Measurements from ENCODE around the gene RGPD8. TPM values are rescaled to one million over a fixed set of nuclear protein-coding genes. Genes with fewer than 3 reads are reported as not detected.

The RGPD8 gene
- total RNA-seq, 1 experiment from 2014 or later, result 2.4 TPM

DNA sequence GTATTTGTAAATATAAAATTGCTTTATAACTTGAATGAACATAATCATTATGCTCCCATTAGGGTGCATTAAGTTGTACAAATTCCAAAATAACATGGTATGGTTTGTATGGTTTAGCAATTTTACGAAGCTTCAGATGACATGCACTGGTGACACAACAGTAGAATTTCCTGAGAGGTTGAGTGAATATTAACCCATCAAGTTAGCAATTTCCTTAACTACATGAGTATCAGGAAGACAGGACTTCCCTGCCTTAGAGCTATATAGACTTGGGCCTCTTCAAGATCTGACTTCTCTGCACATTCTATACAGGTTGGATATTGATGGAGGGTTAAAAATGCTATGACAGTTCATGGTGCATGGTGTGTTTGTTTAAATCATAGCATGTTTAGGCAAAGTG, 97.8 kb downstream of the RGPD8 start:
- TF ChIP-seq, protein P1, sequence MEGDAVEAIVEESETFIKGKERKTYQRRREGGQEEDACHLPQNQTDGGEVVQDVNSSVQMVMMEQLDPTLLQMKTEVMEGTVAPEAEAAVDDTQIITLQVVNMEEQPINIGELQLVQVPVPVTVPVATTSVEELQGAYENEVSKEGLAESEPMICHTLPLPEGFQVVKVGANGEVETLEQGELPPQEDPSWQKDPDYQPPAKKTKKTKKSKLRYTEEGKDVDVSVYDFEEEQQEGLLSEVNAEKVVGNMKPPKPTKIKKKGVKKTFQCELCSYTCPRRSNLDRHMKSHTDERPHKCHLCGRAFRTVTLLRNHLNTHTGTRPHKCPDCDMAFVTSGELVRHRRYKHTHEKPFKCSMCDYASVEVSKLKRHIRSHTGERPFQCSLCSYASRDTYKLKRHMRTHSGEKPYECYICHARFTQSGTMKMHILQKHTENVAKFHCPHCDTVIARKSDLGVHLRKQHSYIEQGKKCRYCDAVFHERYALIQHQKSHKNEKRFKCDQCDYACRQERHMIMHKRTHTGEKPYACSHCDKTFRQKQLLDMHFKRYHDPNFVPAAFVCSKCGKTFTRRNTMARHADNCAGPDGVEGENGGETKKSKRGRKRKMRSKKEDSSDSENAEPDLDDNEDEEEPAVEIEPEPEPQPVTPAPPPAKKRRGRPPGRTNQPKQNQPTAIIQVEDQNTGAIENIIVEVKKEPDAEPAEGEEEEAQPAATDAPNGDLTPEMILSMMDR (IDR thresholded peaks at IDR 0.05; ENCODE audit: unreplicated experiment), result no peak
- intact Hi-C loops (cut with micrococcal nuclease; ENCODE audit: unreplicated experiment), result no loop called here
- no peak for DNase-seq
- Mint-ChIP-seq H3K4me3 (ENCODE audit: low read depth, unreplicated experiment) (no peak overlapping the region), H3K36me3 (ENCODE audit: insufficient read depth, unreplicated experiment) (no peaks in the 10 kb centered on the region), H3K27me3 (ENCODE audit: unreplicated experiment) (no peaks in the 10 kb centered on the region), H3K4me1 (ENCODE audit: low read depth, unreplicated experiment) (no peaks in the 10 kb centered on the region), H3K9me3 (ENCODE audit: low read depth, unreplicated experiment) (no peaks in the 10 kb centered on the region), H3K27ac (ENCODE audit: unreplicated experiment) (no peak overlapping the region)
- CTCF ChIA-PET, result no interaction called here
- BruUV-seq (replicated peaks), result no TSS peak

DNA sequence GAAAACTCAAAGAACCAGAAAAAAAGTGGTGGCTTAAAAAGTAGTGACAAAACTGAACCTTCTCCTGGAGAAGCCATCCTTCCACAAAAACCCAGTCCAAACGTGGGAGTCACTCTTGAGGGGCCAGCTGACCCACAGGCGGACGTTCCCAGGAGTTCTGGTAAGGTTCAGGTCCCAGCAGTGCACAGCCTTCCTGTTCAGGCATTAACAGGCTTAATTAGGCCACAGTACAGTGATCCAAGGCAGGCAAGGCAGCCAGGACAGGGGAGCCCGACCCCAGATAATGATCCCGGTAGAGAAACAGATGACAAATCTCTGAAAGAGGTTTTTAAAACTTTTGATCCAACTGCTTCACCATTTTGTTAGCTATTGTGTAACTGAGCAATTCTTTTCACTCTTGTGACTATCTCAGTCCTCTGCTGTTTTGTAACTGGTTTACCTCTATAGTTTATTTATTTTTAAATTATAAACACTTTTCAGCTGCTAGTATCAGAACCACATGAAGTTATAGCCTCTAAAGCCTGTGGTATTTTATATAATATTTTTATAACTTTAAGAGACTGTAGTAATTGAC, 101.2 kb downstream of the RGPD8 start:
- Mint-ChIP-seq H3K4me1 (ENCODE audit: low read depth, unreplicated experiment) (no peaks in the 10 kb centered on the region), H3K4me3 (ENCODE audit: low read depth, unreplicated experiment) (no peak overlapping the region), H3K36me3 (ENCODE audit: insufficient read depth, unreplicated experiment) (no peaks in the 10 kb centered on the region), H3K9me3 (ENCODE audit: low read depth, unreplicated experiment) (no peaks in the 10 kb centered on the region), H3K27me3 (ENCODE audit: unreplicated experiment) (no peaks in the 10 kb centered on the region), H3K27ac (ENCODE audit: unreplicated experiment) (no peak overlapping the region)
- no TSS peak for BruUV-seq (replicated peaks)
- TF ChIP-seq, protein P1 (IDR thresholded peaks at IDR 0.05; ENCODE audit: unreplicated experiment), result no peak
- intact Hi-C loops (cut with micrococcal nuclease; ENCODE audit: unreplicated experiment), result no loop called here
- CTCF ChIA-PET, result no interaction called here
- DNase-seq, result no peak

DNA sequence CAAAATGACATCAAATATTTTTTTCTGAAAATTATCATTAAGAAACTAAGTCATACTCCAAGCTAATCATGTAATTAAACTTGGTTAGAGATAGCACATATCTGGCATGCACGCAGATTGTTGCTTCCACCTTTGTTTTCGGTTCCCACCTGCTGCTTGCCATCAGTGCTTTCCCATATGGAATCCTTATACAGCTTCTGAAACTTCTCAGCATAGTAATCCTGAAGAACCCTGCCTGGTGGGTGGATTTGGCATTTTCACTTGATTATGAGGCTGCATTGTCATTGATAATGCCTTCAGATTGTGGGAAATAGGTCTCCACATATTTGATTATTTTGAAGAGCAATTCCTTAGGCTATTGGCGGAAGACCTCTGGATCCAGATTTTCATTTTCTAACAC, 110.5 kb downstream of the RGPD8 start:
- intact Hi-C loops (cut with micrococcal nuclease; ENCODE audit: unreplicated experiment), result no loop called here
- H3K36me3 Mint-ChIP-seq (ENCODE audit: insufficient read depth, unreplicated experiment), result no peaks in the 10 kb centered on the region
- no peaks in the 10 kb centered on the region for H3K9me3 Mint-ChIP-seq (ENCODE audit: low read depth, unreplicated experiment)
- no peak for DNase-seq
- TF ChIP-seq, protein P1 (IDR thresholded peaks at IDR 0.05; ENCODE audit: unreplicated experiment), result no peak
- BruUV-seq (replicated peaks), result no TSS peak
- H3K4me1 Mint-ChIP-seq (ENCODE audit: low read depth, unreplicated experiment), result no peaks in the 10 kb centered on the region
- H3K27me3 Mint-ChIP-seq (ENCODE audit: unreplicated experiment), result no peaks in the 10 kb centered on the region
- no peak overlapping the region for H3K4me3 Mint-ChIP-seq (ENCODE audit: low read depth, unreplicated experiment)
- CTCF ChIA-PET, result no interaction called here
- no peak overlapping the region for H3K27ac Mint-ChIP-seq (ENCODE audit: unreplicated experiment)

DNA sequence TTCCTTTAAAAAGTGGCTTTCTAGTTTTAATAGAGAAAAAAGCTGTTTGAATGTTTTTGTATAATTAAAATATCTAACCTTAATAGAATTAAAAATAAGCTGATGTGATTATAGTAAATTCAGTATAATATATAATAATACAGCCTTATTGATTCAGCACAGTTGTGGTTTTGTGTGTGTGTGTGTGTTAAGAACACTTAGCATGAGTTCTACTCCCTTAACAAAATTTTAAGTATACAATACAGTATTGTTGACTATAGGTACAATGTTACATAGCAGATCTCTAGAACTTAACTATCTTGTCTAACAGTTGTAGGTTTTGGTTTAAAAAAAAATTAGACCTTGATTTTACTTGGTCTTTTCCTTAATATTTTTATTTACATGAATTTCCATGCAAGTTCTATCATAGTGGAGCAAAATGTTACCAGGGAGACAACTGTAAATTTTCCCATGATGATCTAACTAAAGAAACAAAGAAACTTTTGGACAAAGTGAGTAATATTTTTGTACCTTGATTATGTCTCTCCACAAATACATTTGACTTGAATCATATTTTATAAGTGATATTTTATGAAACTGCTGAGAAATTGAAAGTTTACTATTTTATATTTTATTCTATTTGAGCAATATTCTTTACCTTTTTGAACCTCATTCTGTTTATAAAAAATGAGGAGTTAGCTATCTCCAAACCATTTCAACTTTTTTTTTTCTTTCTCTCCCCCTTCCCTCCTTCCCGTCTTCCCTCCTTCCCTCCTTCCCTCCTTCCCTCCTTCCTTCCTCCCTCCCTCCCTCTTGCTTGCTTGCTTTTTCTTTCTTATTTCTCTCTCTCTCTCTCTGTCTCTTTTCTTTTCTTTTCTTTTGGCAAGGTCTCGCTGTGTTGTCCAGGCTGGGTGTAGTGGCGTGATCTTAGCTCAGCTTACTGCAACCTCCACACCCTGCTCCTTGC, 111.8 kb downstream of the RGPD8 start:
- H3K27me3 Mint-ChIP-seq (ENCODE audit: unreplicated experiment), result no peaks in the 10 kb centered on the region
- intact Hi-C loops (cut with micrococcal nuclease; ENCODE audit: unreplicated experiment), result no loop called here
- TF ChIP-seq, protein P1 (IDR thresholded peaks at IDR 0.05; ENCODE audit: unreplicated experiment), result no peak
- no peaks in the 10 kb centered on the region for H3K9me3 Mint-ChIP-seq (ENCODE audit: low read depth, unreplicated experiment)
- no peak overlapping the region for H3K4me3 Mint-ChIP-seq (ENCODE audit: low read depth, unreplicated experiment)
- DNase-seq, result no peak
- H3K27ac Mint-ChIP-seq (ENCODE audit: unreplicated experiment), result no peak overlapping the region
- no TSS peak for BruUV-seq (replicated peaks)
- CTCF ChIA-PET, result no interaction called here
- no peaks in the 10 kb centered on the region for H3K36me3 Mint-ChIP-seq (ENCODE audit: insufficient read depth, unreplicated experiment)
- no peaks in the 10 kb centered on the region for H3K4me1 Mint-ChIP-seq (ENCODE audit: low read depth, unreplicated experiment)

Other genes starting within 250 kb of the RGPD8 start
- 10.6 and 14.1 TPM in 2 replicates for gene ZC3H8, start 178.6 kb downstream of the RGPD8 start, total RNA-seq (2022)
- 4.4 and 6.6 TPM in 2 replicates for gene ZC3H6, start 158.0 kb downstream of the RGPD8 start, total RNA-seq (2022)
- 28.3 and 31.8 TPM in 2 replicates for gene TTL, start 48.5 kb upstream of the RGPD8 start, total RNA-seq (2022)
- gene POLR1B, start 108.8 kb upstream of the RGPD8 start, total RNA-seq (2022), result 36.4 and 36.9 TPM in 2 replicates
- gene CHCHD5, start 151.0 kb upstream of the RGPD8 start, total RNA-seq (2022), result 18.0 and 20.1 TPM in 2 replicates
- gene SLC20A1, start 212.3 kb upstream of the RGPD8 start, total RNA-seq (2022), result 71.7 and 84.5 TPM in 2 replicates